22Rv1 (cell line): ENCODE data around the gene MAG.

Experiments used
- ZFX ChIP-seq: fragments of 450-650 bp; IDR thresholded peaks from 2 replicates; pipeline ENCODE4 v1.6.1; 2017; ENCODE audit warnings: antibody characterized with exemption, borderline replicate concordance
- TF ChIP-seq, protein P1 (sequence below): fragments of 450-650 bp; IDR thresholded peaks from 2 replicates; pipeline ENCODE4 v1.5.1; 2017; ENCODE audit warnings: mild to moderate bottlenecking

DNA sequence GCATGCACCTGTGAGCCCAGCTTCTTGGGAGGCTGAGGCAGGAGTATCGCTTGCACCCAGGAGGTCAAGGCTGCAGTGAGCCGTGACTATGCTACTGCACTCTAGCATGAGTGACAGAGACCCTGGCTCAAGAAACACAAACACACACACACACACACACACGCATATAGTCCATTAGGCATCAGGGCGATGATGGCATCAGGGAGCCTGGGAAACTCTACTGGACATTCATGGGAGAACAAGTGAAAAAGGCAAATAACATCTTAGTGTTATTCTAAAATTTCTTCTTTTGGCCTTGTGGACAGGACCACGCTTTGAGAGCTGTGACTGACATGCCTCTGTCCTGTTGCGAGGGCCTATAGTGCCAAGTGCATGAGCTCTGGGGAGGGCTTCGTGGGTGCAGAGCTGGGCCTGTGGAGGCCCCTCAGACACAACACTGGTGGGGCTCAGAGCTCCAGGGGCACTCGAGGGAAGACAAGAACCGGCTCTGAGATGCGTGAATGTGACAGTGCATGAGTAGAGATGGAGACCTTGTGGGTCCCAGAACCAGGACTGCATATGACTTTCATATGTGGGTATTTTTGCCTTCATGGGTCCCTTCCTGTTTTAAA, 31.2 kb upstream of the MAG start:
- TF ChIP-seq, protein P1, sequence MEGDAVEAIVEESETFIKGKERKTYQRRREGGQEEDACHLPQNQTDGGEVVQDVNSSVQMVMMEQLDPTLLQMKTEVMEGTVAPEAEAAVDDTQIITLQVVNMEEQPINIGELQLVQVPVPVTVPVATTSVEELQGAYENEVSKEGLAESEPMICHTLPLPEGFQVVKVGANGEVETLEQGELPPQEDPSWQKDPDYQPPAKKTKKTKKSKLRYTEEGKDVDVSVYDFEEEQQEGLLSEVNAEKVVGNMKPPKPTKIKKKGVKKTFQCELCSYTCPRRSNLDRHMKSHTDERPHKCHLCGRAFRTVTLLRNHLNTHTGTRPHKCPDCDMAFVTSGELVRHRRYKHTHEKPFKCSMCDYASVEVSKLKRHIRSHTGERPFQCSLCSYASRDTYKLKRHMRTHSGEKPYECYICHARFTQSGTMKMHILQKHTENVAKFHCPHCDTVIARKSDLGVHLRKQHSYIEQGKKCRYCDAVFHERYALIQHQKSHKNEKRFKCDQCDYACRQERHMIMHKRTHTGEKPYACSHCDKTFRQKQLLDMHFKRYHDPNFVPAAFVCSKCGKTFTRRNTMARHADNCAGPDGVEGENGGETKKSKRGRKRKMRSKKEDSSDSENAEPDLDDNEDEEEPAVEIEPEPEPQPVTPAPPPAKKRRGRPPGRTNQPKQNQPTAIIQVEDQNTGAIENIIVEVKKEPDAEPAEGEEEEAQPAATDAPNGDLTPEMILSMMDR: no peak
- TF ChIP-seq ZFX: no peak
